GM13977 (cell line): ENCODE data around the gene CDC25C.

Experiments
- DNase-seq: peaks from one replicate; pipeline ENCODE4 v3.0.0; 2012; ENCODE audit warnings: low spot score
- CTCF ChIP-seq: IDR thresholded peaks from 2 replicates; pipeline ENCODE4 v1.5.1; 2012; ENCODE audit warnings: mild to moderate bottlenecking, control low read depth; ENCODE audit not compliant: insufficient read depth; ENCODE audit errors: extremely low read depth, missing control alignments
- in situ Hi-C: fragments of 300-500 bp; cut with MboI; formaldehyde crosslinking; loops from one replicate; pipeline ENCODE4 v1.12.0; 2022; ENCODE audit warnings: low sequenced_read_pairs, low pct_unique_long_range_greater_than_20kb, mixed read lengths, inconsistent platforms; ENCODE audit not compliant: unreplicated experiment

Gene CDC25C

DNA sequence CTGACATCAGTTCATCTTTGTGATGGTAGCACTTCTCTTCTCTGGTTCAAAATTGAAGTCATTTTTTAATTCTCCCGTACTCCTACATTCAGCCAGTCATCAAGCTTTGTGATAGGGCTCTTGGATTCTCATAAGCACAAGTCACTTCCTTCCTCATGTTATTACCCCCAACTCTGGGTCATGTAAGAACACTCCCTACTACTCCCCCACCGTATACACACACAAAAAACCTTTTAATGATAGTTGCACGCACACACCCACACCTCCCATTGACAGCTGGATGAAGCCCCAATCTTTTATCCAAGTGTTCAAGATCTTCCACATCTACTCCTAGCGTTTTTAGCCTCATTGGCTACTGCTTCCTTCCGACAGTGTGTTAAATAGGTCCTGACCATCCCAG is 37.7 kb upstream of the CDC25C start:
- no peak for TF ChIP-seq CTCF
- in situ Hi-C loops: no loop called here
- DNase-seq: no peak

GRCh38 chr5:138366632-138367382 is 35.2 kb upstream of the CDC25C start:
- in situ Hi-C loops: no loop called here
- DNase-seq: no peak
- TF ChIP-seq CTCF: no peak

GRCh38 chr5:138364576-138364975 is 33.0 kb upstream of the CDC25C start:
- DNase-seq: no peak
- in situ Hi-C loops: no loop called here
- TF ChIP-seq CTCF: no peak

- no peak for TF ChIP-seq CTCF
- in situ Hi-C loops: no loop called here
- DNase-seq: no peak
These were observed 29.4 kb upstream of the CDC25C start for GRCh38 chr5:138360941-138361452.

DNA sequence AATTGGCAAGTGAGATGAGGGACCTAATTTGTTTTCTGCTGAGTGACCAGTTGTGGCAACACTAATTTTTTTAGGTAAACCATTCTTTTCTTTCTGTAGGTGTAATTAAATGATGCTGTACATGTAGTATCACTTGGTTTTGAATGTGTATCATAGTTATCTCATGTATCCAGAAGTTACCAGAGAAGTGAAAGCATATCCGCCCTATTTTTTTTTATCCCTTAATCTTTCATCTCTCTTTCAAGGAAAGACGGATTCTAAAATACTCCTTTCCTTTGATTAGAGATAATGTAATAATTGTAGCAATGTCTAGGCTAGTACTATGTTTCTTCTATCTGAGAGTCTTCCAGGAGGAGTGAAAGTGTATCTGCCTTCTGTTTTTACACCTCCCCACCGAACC is 28.0 kb upstream of the CDC25C start:
- TF ChIP-seq CTCF: no peak
- no peak for DNase-seq
- in situ Hi-C loops: no loop called here

GRCh38 chr5:138354926-138355378 is 23.3 kb upstream of the CDC25C start:
- no peak for TF ChIP-seq CTCF
- DNase-seq: peak; percentile 77
- in situ Hi-C loops: no loop called here
